K562 (cell line): ENCODE data around the gene IL4I1. TPM values are rescaled to one million over a fixed set of nuclear protein-coding genes. Genes with fewer than 3 reads are reported as not detected.

Experiments
- CCAR2 ChIP-seq: fragments of 200-400 bp; formaldehyde crosslinking; IDR thresholded peaks from 2 replicates; pipeline ENCODE4 v1.6.1; 2017; ENCODE audit warnings: mild to moderate bottlenecking, low read depth, low read length
- CEBPG ChIP-seq, 3 experiments: fragments of 200-800 bp in 1 of 3; sonication (Bioruptor generic) in 1 of 3; sonication (generic) in 1 of 3; formaldehyde crosslinking in 1 of 3; IDR thresholded peaks in 2 of 3; conservative IDR thresholded peaks in 1 of 3; 2 replicates each; pipeline versions ENCODE4 v1.6.1 to v1.8.0; 2016 to 2022; ENCODE audit warnings: missing compliant biosample characterization in 2 of 3, missing genetic modification characterization in 2 of 3, mild to moderate bottlenecking in 1 of 3, missing genetic modification reagents in 1 of 3
- DDX20 ChIP-seq: fragments of 450-650 bp; IDR thresholded peaks from 2 replicates; pipeline ENCODE4 v1.6.1; 2016; ENCODE audit warnings: missing genetic modification characterization, low read depth, mild to moderate bottlenecking, missing compliant biosample characterization, moderate library complexity
- E2F3 ChIP-seq: fragments of 250-450 bp; sonication (Bioruptor Pico); IDR thresholded peaks from 2 replicates; pipeline ENCODE4 v1.4.0; 2020; ENCODE audit warnings: mild to moderate bottlenecking
- IRF2 ChIP-seq: sonication (generic); formaldehyde crosslinking; IDR thresholded peaks from 2 replicates; pipeline ENCODE4 v1.8.1; 2022; ENCODE audit warnings: mild to moderate bottlenecking, missing genetic modification reagents
- KLF1 ChIP-seq: fragments of 450-650 bp; IDR thresholded peaks from 2 replicates; pipeline ENCODE4 v1.6.1; 2016; ENCODE audit warnings: missing genetic modification characterization, missing compliant biosample characterization
- NFRKB ChIP-seq: fragments of 450-650 bp; IDR thresholded peaks from 2 replicates; pipeline ENCODE4 v1.6.1; 2016; ENCODE audit warnings: low read depth
- POLR2G ChIP-seq: fragments of 200-400 bp; formaldehyde crosslinking; IDR thresholded peaks from 2 replicates; pipeline ENCODE4 v1.6.1; 2017; ENCODE audit warnings: low read depth, mild to moderate bottlenecking, antibody characterized with exemption, low read length, moderate library complexity
- SRSF3 ChIP-seq: fragments of 200-400 bp; formaldehyde crosslinking; IDR thresholded peaks from 2 replicates; pipeline ENCODE4 v1.6.1; 2016; ENCODE audit warnings: mild to moderate bottlenecking, low read length, moderate library complexity; ENCODE audit not compliant: insufficient read depth
- ZNF184 ChIP-seq: sonication (generic); formaldehyde crosslinking; IDR thresholded peaks from 2 replicates; pipeline ENCODE4 v1.5.0; 2020; ENCODE audit warnings: missing genetic modification reagents
- ZNF592 ChIP-seq: fragments of 450-650 bp; IDR thresholded peaks from 2 replicates; pipeline ENCODE4 v1.6.1; 2017; ENCODE audit warnings: antibody characterized with exemption, mild to moderate bottlenecking
- polyA plus RNA-seq, 8 experiments: library from polyadenylated mRNA; depleted of rRNA in 4 of 8; stranded (reverse) in 5 of 8; unstranded in 3 of 8; fragments of >200 nt; fragmentation: Nextera tagmentation in 2 of 8; fragmentation: Illumina TruSeq in 1 of 8; extraction: Ambion mirVana in 2 of 8; extraction: Trizol in 1 of 8; gene quantifications; 2 replicates each; pipeline versions ENCODE4 v1.2.1 to v1.2.3, GENCODE V29; 2011 to 2014; ENCODE audit warnings: inconsistent platforms in 1 of 8, missing spikeins in 1 of 8
- total RNA-seq, 7 experiments: library from RNA; depleted of rRNA in 6 of 7; stranded (reverse); fragments of >200 nt in 6 of 7; fragmentation: Illumina TruSeq in 2 of 7; extraction: Trizol in 2 of 7; gene quantifications; 2 replicates each; pipeline versions ENCODE4 v1.2.1 to v1.2.3, GENCODE V29; 2011 to 2021; ENCODE audit warnings: low replicate concordance in 1 of 7
- TF ChIP-seq, protein P1 (sequence below): fragments of 250-450 bp; sonication (Bioruptor Pico); IDR thresholded peaks from 2 replicates; pipeline ENCODE4 v1.4.0; 2020; ENCODE audit warnings: mild to moderate bottlenecking, moderate library complexity, borderline replicate concordance
- TF ChIP-seq, protein P2 (sequence below), 2 experiments: fragments of 450-650 bp; conservative IDR thresholded peaks; 2 replicates each; pipeline ENCODE4 v1.6.1; 2017; ENCODE audit warnings: mild to moderate bottlenecking in 2 of 2, moderate library complexity in 2 of 2
- TF ChIP-seq, protein P3 (sequence below): sonication (generic); formaldehyde crosslinking; IDR thresholded peaks from 2 replicates; pipeline ENCODE4 v1.8.0; 2023; ENCODE audit warnings: mild to moderate bottlenecking, missing genetic modification reagents

Gene IL4I1
- total and polyA plus RNA-seq, 9 of the 15 experiments (the other 6 are each of a cell fraction or from before 2014, with no cell fraction given), result 0.06 to 0.95 (median 0.43) TPM; not detected in 2

- TF ChIP-seq CEBPG (CRISPR knock-in tag; IDR thresholded peaks at IDR 0.05), result peak; percentile 42; the same call in 1 of the 2 replicates
- TF ChIP-seq CEBPG (tag; conservative IDR thresholded peaks at IDR 0.05 in 1 of 2, IDR thresholded peaks at IDR 0.05 in 1 of 2), result no peak
- TF ChIP-seq, protein P1, sequence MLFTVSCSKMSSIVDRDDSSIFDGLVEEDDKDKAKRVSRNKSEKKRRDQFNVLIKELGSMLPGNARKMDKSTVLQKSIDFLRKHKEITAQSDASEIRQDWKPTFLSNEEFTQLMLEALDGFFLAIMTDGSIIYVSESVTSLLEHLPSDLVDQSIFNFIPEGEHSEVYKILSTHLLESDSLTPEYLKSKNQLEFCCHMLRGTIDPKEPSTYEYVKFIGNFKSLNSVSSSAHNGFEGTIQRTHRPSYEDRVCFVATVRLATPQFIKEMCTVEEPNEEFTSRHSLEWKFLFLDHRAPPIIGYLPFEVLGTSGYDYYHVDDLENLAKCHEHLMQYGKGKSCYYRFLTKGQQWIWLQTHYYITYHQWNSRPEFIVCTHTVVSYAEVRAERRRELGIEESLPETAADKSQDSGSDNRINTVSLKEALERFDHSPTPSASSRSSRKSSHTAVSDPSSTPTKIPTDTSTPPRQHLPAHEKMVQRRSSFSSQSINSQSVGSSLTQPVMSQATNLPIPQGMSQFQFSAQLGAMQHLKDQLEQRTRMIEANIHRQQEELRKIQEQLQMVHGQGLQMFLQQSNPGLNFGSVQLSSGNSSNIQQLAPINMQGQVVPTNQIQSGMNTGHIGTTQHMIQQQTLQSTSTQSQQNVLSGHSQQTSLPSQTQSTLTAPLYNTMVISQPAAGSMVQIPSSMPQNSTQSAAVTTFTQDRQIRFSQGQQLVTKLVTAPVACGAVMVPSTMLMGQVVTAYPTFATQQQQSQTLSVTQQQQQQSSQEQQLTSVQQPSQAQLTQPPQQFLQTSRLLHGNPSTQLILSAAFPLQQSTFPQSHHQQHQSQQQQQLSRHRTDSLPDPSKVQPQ (CRISPR knock-in tag), result no peak
- TF ChIP-seq KLF1 (tag), result no peak; the same call in 1 of the 2 replicates
- peak; percentile 65; the same call in 1 of the 2 replicates for TF ChIP-seq IRF2 (CRISPR knock-in tag)
- peak; percentile 95 for TF ChIP-seq ZNF592
- peak; percentile 98 for TF ChIP-seq NFRKB
- peak; percentile 96 for TF ChIP-seq E2F3 (CRISPR knock-in tag)
- TF ChIP-seq, protein P2, sequence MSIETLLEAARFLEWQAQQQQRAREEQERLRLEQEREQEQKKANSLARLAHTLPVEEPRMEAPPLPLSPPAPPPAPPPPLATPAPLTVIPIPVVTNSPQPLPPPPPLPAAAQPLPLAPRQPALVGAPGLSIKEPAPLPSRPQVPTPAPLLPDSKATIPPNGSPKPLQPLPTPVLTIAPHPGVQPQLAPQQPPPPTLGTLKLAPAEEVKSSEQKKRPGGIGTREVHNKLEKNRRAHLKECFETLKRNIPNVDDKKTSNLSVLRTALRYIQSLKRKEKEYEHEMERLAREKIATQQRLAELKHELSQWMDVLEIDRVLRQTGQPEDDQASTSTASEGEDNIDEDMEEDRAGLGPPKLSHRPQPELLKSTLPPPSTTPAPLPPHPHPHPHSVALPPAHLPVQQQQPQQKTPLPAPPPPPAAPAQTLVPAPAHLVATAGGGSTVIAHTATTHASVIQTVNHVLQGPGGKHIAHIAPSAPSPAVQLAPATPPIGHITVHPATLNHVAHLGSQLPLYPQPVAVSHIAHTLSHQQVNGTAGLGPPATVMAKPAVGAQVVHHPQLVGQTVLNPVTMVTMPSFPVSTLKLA (conservative IDR thresholded peaks at IDR 0.05), result peak in 1 of 2 experiments; percentile 50; a peak in 1 of 4 replicates
- TF ChIP-seq, protein P3, sequence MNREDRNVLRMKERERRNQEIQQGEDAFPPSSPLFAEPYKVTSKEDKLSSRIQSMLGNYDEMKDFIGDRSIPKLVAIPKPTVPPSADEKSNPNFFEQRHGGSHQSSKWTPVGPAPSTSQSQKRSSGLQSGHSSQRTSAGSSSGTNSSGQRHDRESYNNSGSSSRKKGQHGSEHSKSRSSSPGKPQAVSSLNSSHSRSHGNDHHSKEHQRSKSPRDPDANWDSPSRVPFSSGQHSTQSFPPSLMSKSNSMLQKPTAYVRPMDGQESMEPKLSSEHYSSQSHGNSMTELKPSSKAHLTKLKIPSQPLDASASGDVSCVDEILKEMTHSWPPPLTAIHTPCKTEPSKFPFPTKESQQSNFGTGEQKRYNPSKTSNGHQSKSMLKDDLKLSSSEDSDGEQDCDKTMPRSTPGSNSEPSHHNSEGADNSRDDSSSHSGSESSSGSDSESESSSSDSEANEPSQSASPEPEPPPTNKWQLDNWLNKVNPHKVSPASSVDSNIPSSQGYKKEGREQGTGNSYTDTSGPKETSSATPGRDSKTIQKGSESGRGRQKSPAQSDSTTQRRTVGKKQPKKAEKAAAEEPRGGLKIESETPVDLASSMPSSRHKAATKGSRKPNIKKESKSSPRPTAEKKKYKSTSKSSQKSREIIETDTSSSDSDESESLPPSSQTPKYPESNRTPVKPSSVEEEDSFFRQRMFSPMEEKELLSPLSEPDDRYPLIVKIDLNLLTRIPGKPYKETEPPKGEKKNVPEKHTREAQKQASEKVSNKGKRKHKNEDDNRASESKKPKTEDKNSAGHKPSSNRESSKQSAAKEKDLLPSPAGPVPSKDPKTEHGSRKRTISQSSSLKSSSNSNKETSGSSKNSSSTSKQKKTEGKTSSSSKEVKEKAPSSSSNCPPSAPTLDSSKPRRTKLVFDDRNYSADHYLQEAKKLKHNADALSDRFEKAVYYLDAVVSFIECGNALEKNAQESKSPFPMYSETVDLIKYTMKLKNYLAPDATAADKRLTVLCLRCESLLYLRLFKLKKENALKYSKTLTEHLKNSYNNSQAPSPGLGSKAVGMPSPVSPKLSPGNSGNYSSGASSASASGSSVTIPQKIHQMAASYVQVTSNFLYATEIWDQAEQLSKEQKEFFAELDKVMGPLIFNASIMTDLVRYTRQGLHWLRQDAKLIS (CRISPR knock-in tag), result peak; percentile 99
- no peak for TF ChIP-seq CCAR2
- no peak for TF ChIP-seq ZNF184
- peak; percentile 98; the same call in 1 of the 2 replicates for TF ChIP-seq SRSF3
- TF ChIP-seq DDX20 (tag), result no peak
- peak; percentile 100 for TF ChIP-seq POLR2G
Observed at GRCh38 chr19:49929121-49929610, 32.5 kb upstream of the IL4I1 start, which contains the start of the genes ATF5 and NUP62 (continued).
